ACHN (cell line): ENCODE results near the gene ZNF473.
"Not testable (repeated sequence)": the region's sequence is repeated elsewhere in the genome, so short reads cannot be mapped to it uniquely, and the experiment has no call there.

Source experiments
- DNase-seq: peaks from one replicate; pipeline ENCODE4 v3.0.0-alpha.2; 2015
- in situ Hi-C: cut with HindIII; loops from 2 replicates; pipeline ENCODE4 v1.10.0; 2017; ENCODE audit warnings: low sequenced_read_pairs, low pct_ligation_motif_present, low pct_unique_long_range_greater_than_20kb

The ZNF473 gene

DNA sequence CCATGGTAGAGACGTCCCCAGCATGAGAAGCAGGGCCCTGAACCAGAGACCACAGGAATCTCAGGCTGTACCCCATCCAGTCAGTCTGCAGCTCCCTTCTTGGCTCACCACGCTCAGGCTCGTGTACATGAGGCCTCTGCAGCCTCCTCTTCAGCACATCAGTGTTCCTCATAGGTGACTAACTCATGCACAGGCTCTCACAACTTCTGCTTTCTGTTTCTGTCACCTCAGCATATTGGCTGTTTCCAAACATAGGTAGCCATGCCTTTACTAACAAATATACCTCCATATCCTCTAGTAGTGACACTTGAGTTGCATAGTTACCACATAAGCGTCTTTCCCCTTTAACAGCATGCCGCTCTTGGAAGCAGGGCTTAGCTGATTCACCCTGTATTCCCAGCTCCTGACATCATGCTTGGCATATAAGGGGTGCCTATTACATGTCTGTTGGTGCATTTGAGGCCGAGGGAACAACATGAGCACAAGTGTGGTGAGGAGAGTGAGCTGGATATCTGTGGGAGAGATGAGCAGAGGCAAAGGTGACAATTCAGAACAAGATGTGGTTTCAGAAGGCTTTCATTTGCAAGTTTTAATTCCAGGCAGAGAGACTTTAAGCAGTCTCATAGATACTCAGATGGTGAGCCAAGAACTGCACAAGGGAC lies 16.7 kb downstream of the ZNF473 start:
- in situ Hi-C loops: no loop called here
- DNase-seq: no peak

DNA sequence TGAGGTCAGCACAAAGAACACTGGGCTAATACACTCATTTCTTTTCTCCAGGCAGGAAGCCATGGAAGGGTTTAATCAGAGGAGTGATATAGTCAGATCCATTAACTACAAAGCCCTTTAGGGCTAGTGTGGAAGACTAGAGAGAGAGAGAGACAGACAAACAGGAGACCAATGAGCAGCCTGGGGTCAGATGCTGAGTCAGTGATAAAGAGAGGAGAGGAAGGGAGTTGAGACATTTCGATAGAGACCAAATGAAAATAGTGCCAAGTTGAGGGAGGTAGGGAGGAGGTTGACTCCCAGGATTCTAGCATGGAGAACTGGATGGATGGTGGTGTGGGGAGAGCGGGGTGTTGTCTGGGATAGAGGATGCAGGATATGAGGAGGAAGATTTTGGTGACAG lies 18.2 kb downstream of the ZNF473 start:
- in situ Hi-C loops: no loop called here
- no peak for DNase-seq

DNA sequence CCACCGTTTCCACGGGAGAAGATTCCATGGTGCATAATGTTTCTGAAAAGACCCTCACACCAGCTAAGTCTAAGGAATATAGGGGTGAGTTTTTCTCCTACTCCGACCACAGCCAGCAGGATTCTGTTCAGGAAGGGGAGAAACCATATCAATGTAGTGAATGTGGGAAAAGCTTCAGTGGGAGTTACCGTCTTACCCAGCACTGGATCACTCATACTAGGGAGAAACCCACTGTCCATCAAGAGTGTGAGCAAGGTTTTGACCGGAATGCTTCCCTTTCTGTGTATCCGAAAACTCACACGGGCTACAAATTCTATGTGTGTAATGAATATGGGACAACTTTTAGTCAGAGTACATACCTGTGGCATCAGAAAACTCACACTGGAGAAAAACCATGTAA lies 19.1 kb downstream of the ZNF473 start:
- peak; percentile 3 for DNase-seq
- in situ Hi-C loops: no loop called here

DNA sequence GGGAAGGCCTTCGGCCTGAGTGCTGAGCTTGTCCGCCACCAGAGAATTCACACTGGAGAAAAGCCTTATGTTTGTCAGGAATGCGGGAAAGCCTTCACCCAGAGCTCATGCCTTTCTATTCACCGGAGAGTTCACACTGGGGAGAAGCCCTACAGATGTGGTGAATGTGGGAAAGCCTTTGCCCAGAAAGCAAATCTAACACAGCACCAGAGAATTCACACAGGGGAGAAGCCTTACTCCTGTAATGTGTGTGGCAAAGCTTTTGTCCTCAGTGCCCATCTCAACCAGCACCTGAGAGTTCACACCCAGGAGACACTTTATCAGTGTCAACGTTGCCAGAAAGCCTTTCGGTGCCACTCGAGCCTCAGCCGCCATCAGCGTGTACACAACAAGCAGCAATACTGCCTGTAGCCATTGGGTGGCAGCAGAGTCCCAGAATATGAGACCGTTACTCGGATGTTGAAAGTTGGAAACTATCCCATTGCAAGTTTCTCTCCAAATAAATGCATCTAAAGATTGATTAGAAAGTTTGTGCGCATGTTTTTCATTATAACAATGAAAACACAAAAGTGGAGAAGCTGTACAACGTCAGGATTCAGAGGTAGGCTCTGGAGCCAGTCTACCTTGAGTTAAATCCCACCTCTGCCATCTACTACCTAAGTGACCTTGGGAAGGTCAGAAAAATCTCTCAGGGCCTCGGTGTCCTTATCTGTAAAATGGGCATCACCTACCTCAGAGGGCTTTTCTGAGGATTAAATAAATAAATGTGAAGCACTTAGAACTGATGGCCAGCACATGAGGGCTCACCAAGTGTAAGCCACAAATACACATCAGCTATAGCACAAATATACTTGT lies 21.1 kb downstream of the ZNF473 start:
- peak; percentile 22 for DNase-seq
- in situ Hi-C loops: no loop called here

DNA sequence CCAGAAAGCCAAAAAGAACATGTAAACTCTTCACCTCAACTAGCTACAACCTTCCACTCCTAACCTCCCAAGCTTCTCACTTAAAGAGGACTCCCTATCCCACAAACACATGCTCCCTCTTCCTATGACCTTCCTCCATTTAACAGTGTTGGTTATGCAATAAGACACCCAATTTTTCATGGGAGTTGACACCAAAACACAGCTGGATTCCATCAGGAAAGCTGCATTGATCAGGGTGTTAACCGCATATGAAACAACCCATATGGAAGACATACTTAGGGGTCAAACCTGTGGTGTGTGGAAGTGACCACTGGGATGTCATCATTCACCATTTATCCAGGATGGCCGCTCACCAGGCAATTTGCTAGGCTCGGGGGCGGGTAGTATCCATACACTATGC lies 21.9 kb downstream of the ZNF473 start:
- no peak for DNase-seq
- in situ Hi-C loops: no loop called here

DNA sequence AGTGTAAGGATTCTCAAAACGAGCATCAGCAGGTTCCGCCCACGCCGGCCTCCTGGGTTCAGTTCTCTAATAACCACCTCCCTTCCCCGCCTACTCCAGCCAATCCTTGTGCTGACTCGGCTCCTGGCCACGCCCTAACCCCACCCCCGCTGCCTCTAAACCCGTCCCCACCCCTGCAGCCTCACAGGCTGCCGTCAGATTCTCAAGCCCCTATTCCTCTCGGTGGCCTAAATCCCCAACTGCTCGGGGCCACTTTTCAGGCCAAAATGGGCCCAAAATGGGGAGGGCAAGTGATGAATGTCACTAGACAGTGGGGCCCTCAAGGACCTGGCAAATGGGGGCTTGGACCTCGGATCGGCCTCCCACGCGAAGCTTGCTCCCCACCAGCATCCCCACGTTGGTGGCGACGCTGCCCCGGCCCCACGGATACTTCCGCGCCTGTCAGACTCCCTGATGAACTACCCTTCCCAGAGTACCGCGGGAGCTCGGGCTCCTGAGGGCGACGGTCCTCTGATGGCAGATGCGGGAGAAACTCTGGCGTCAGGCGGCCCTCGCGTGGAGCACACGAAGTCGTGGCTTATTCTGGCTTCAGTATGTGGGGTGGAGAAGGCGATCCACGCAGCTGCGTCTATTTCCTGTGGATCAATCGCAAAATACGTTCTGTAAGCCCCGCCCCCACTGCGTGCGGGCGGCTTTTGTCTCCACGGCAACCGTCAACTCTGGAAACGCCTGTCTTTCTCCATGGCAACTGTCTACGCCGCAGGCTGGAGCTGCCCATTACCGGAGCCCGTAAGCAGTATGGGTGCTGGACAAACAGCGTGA lies 24.8 kb downstream of the ZNF473 start:
- no peak for DNase-seq

DNA sequence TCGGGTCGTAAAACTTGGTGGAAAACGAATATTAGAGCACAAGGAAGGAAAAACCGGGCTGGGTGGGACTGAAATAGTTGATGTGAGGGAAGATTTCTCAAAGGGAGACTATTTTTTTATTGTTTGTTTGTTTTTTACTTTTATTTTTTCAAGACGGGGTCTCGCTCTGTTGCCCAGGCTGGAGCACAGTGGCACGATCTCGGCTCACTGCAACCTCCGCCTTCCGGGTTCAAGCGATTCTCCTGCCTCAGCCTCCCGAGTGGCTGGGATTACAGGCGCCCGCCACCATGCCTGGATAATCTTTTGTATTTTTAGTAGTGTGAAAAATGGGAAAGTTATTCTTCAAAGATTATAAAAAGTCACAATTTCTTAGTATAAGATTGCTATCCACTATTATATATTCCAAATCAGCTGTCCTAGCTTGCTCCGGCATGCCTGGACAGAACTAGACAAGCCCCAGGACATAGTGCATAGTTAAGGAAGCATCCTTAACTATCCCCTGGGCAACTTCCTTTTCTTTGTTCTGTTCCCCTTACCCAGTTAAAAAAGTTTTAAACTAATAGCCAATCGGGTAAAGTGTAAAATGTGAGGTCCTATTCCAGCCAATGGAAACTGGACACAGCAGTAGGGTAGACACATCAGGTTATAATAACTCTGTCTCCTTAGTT lies 25.6 kb downstream of the ZNF473 start:
- DNase-seq, in situ Hi-C loops: not testable (repeated sequence)

More for the DNA sequence above, 24.8 kb downstream of the ZNF473 start:
- in situ Hi-C loops: no loop called here

DNA sequence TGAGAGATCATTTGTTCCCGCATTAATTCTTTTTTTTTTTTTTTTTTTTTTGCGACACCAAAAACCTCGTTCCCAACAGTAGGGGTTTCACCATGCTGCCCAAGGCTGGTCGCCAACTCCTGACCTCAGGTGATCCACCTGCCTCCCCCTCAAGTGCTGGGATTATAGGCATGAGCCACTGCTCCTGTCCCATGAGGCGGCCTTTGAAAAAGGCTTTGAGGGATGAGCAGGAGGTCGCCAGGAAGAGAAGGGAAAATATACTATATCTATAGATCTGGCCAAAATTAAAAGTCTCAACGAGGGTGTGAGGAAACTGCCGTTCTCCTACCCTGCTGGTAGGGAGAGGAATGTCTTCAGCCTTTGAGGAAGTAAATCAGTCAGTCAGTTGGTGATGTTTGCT lies 26.2 kb downstream of the ZNF473 start:
- no peak for DNase-seq
- in situ Hi-C loops: no loop called here

DNA sequence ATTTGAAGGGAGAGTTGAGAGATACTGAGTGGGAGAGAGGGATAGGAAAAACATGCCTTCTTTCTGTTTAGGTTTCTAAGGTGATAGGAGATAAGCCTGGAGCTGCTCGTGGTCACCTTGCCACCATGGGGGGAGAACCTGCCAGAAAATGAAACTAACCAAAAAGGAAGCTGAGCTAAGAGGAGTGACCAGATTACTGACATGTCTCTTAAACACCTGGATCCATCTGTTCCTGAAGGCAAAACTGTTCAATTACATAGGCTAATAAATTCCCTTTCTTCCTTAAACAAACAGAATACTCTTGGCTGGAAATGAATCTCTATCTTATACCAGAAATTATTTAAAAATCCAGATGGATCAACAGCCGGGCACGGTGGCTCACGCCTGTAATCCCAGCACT lies 27.3 kb downstream of the ZNF473 start:
- DNase-seq: no peak
- in situ Hi-C loops: no loop called here

DNA sequence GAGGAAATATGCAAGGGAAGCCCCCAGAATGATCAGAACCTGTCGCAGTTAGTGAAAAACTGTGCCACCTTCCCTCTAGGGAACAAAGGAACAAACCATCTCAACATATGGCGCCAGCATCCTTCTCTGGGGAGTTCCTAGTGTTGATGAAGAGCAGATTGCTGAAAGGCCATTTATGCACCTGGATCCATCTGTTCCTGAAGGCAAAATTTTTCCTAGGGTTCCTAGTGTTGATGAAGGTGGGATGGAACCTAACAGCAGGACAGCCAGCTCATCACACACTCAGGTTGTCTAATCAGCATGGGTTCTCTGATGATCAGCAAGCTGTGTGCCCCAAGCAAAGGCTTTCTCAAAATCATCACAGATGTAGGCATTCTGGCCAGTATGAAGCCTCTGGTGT lies 32.6 kb downstream of the ZNF473 start:
- DNase-seq: no peak
- in situ Hi-C loops: no loop called here

DNA sequence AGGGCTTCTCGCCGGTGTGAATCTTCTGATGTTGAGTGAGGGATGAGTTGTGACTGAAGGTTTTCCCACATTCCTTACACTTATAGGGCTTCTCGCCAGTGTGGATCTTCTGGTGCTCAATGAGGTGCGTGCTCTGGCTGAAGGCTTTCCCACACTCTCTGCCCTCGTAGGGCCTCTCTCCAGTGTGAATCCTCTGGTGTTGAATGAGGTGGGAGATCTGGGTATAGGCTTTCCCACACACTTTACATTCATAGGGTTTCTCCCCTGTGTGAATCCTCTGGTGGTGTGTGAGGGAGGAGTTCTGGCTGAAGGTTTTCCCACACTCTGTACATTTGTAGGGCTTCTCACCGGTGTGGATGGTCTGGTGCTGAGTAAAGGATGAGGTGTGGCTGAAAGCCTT lies 33.2 kb downstream of the ZNF473 start:
- in situ Hi-C loops: no loop called here
- DNase-seq: no peak

DNA sequence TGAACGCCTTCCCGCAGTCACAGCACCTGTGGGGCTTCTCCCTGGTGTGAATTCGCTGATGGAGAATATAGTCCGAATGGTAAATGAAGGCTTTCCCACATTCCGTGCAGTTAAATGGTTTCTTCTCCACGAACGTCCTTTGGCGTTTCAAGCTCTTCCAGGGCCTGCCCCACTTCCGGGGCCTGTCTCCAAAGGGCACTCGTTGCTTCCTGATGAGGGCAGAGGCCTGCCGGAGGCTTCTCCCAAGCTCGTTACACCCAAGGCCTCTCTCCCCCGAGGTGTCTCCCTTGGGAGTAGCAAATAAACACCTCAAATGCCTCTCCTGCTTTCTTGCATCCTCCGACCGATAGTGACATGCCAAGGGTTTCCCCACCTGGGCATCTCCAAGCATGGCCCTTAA lies 34.3 kb downstream of the ZNF473 start:
- in situ Hi-C loops: no loop called here
- DNase-seq: no peak

DNA sequence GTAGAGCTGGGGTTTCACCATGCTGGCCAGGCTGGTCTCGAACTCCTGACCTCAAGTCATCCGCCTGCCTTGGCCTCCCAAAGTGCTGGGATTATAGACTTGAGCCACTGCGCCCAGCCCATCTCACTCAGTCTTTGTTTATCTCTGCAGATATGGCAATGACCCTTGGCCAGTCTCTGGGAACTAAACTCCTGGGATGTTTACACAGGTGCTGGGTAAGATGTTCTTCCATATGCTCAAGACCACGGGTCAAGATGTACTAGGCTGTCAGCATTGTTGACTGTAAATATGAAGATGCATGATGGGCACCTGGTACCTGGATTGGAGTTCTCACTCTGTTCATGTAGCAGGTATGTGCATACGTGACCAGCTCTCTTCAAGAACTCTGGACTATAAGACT lies 35.8 kb downstream of the ZNF473 start:
- in situ Hi-C loops: no loop called here
- no peak for DNase-seq

DNA sequence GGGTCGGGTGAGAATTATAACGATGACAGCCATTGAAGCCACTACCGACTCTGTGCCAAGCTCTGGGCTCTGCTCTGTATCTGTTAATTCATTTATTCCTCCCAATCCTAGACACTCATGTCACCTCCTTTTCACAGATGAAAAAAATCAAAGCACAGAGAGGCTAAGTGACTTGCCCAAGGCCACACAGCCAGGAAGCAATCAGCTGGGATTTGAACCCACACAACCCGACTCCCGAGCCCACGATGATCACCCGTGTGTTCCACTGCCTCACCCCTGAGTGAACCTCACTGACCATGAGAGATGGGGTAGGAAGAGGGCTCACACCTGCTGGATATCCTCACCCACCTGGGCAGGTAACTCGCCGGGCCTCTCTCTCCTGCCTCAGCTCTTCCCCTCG lies 40.1 kb downstream of the ZNF473 start:
- in situ Hi-C loops: no loop called here
- DNase-seq: no peak

DNA sequence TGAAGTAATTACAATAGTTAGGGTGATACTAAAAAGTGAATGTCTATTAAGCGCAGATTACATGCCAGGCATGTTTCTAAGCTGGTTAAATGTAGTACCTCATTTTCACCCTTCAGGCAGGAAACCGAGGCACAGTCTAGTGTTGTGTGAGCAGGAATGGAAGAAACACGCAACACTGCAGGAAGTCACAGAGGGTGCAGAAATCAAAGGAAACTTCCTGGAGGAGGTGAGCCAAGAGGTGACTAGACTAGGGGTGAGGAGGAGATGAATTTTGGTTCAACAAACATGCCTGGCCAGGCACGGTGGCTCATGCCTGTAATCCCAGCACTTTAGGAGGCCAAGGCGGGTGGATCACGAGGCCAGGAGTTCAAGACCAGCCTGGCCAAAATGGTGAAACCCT lies 41.8 kb downstream of the ZNF473 start:
- in situ Hi-C loops: no loop called here
- DNase-seq: no peak

DNA sequence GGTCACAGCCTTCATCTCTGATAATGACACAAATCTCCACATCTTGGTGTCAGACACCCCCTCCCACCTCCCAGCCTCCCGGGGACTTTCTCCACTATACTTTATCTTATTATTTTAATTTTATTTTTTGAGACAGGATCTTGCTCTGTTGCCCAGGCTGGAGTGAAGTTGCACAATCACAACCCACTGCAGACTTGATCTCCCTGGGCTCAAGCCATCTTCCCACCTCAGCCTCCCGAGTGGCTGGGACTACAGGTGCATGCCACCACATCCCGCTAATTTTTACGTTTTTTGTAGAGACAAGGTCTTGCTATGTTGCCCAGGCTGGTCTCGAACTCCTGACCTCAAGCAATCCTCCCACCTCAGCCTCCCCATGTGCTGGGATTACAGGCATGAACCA lies 42.6 kb downstream of the ZNF473 start:
- DNase-seq, in situ Hi-C loops: not testable (repeated sequence)

DNA sequence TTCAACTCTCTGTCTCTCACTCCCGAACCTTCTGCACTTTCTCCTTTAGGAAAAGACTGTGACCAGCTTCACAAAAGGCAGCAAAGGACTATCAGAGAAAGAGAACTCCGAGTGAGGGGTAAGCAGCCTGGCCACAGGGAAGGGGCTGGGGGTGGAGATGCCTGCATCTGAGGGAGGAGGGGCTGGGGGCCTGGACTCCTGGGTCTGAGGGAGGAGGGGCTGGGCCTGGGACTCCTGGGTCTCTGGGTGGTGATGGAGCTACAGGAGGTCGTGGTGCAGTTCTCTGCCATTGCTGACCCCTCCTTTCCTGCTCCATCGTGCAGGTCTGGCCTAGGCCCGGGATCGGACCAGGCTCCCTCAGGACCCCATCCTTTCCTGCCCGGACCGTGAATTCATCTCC lies 49.3 kb downstream of the ZNF473 start:
- in situ Hi-C loops, DNase-seq: not testable (repeated sequence)

DNA sequence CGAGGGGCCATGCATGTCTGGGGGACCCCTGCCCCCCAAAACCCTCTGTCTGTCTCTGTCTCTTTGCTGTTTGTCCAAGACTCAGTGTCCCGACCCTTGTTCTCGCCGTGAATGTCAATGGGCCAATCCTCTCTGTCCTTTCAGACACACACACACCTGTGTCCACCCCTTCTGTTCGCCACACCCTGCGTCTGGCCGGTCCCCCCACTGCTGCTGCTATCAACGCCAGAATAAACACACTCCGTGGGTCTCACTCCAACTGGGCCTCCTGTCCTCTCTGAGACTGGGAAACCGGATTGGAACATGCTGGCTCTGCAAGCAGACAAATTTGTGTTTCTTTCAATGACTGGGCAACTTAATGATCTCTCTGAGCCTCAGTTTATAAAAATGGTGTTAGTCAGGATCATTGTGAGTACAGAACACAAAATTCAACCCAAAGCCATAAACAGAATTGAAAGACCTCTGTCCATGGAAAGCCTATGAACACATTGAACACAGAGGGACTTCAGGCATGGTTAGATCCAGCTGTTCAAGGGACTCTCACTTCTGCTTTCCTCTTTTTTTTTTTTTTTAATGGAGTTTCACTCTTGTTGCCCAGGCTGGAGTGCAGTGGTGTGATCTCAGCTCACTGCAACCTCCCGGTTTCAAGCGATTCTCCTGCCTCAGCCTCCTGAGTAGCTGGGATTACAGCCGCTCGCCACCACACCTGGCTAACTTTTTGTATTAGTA lies 50.0 kb downstream of the ZNF473 start:
- DNase-seq, in situ Hi-C loops: not testable (repeated sequence)
